ENCODE results near the gene OBSL1.

The OBSL1 gene

GRCh38 chr2:219565130-219566080 is 5.9 kb downstream of the OBSL1 start:
- no peak overlapping the region for H3K4me3 ChIP-seq (ENCODE audit: low read depth, low read length)
- TF ChIP-seq CTCF (IDR thresholded peaks at IDR 0.05; ENCODE audit: borderline replicate concordance, insufficient read depth, low read depth, low read length): no peak

GRCh38 chr2:219563271-219563928 is 7.9 kb downstream of the OBSL1 start:
- no peak overlapping the region for H3K4me3 ChIP-seq (ENCODE audit: low read depth, low read length)
- TF ChIP-seq CTCF (IDR thresholded peaks at IDR 0.05; ENCODE audit: borderline replicate concordance, insufficient read depth, low read depth, low read length): no peak

- no peak for TF ChIP-seq CTCF (IDR thresholded peaks at IDR 0.05; ENCODE audit: borderline replicate concordance, insufficient read depth, low read depth, low read length)
- no peak overlapping the region for H3K4me3 ChIP-seq (ENCODE audit: low read depth, low read length)
Measured at GRCh38 chr2:219562049-219563020, 9.0 kb downstream of the OBSL1 start.

GRCh38 chr2:219561179-219562048 is 9.9 kb downstream of the OBSL1 start:
- no peak for TF ChIP-seq CTCF (IDR thresholded peaks at IDR 0.05; ENCODE audit: borderline replicate concordance, insufficient read depth, low read depth, low read length)
- H3K4me3 ChIP-seq (ENCODE audit: low read depth, low read length): no peak overlapping the region

GRCh38 chr2:219560893-219561178 is 10.5 kb downstream of the OBSL1 start:
- TF ChIP-seq CTCF (IDR thresholded peaks at IDR 0.05; ENCODE audit: borderline replicate concordance, insufficient read depth, low read depth, low read length): no peak
- H3K4me3 ChIP-seq (ENCODE audit: low read depth, low read length): no peak overlapping the region
